ENCODE data around the gene TRAPPC11.
A peak's percentile ranks its signal among the peaks of the same experiment; 100 is the strongest.
"Not testable (repeated sequence)": the region's sequence is repeated elsewhere in the genome, so short reads cannot be mapped to it uniquely, and the experiment has no call there.

Gene TRAPPC11
- total RNA-seq, result 54.6 to 95.0 (median 65.8) reads per million in 3 experiments

GRCh38 chr4:183659029-183659871 lies at the start of gene TRAPPC11, which contains the start of gene RWDD4:
Gene TRAPPC11, plus strand, starts transcription at chr4:183659293. Its CDS starts 4,575 bp downstream, at chr4:183663868.
Gene RWDD4, minus strand, starts transcription at chr4:183659185. Its CDS starts 233 bp downstream, at chr4:183658952.
- peak; percentile 96 for DNase-seq

GRCh38 chr4:183610033-183610432 lies 49.1 kb upstream of the TRAPPC11 start:
- DNase-seq, result no peak

GRCh38 chr4:183610613-183611012 lies 48.5 kb upstream of the TRAPPC11 start:
- DNase-seq, result no peak

GRCh38 chr4:183611210-183611830 lies 47.8 kb upstream of the TRAPPC11 start:
- DNase-seq, result no peak

GRCh38 chr4:183612329-183613250 lies 46.5 kb upstream of the TRAPPC11 start:
- DNase-seq, result no peak

- DNase-seq, result no peak
Measured at GRCh38 chr4:183617075-183617474, 42.0 kb upstream of the TRAPPC11 start.

- DNase-seq, result no peak
Measured at GRCh38 chr4:183618681-183619080, 40.4 kb upstream of the TRAPPC11 start.

GRCh38 chr4:183620421-183620820 lies 38.7 kb upstream of the TRAPPC11 start:
- no peak for DNase-seq

- no peak for DNase-seq
Measured at GRCh38 chr4:183621875-183622274, 37.2 kb upstream of the TRAPPC11 start.

- no peak for DNase-seq
Measured at GRCh38 chr4:183624548-183624947, 34.5 kb upstream of the TRAPPC11 start.

- DNase-seq, result no peak
Measured at GRCh38 chr4:183626168-183626567, 32.9 kb upstream of the TRAPPC11 start.

GRCh38 chr4:183627286-183627685 lies 31.8 kb upstream of the TRAPPC11 start:
- not testable (repeated sequence) for DNase-seq

GRCh38 chr4:183627979-183628588 lies 31.0 kb upstream of the TRAPPC11 start:
- no peak for DNase-seq

- no peak for DNase-seq
Measured at GRCh38 chr4:183631577-183632198, 27.4 kb upstream of the TRAPPC11 start.

GRCh38 chr4:183632689-183633088 lies 26.4 kb upstream of the TRAPPC11 start:
- DNase-seq, result no peak

- DNase-seq, result no peak
Measured at GRCh38 chr4:183633476-183634400, 25.4 kb upstream of the TRAPPC11 start.

- DNase-seq, result no peak
Measured at GRCh38 chr4:183635321-183635720, 23.8 kb upstream of the TRAPPC11 start.

GRCh38 chr4:183635741-183636140 lies 23.4 kb upstream of the TRAPPC11 start:
- no peak for DNase-seq

GRCh38 chr4:183636503-183636902 lies 22.6 kb upstream of the TRAPPC11 start:
- DNase-seq, result no peak

GRCh38 chr4:183636923-183637322 lies 22.2 kb upstream of the TRAPPC11 start:
- DNase-seq, result no peak

- no peak for DNase-seq
Measured at GRCh38 chr4:183637461-183637860, 21.6 kb upstream of the TRAPPC11 start.

Measured in central memory CD4-positive, alpha-beta T cell (primary cell).